Progenitor cell of endocrine pancreas (in vitro differentiated cells): Measurements from ENCODE around the gene NEURL1. TPM values are rescaled to one million over a fixed set of nuclear protein-coding genes. Genes with fewer than 3 reads are reported as not detected.

Experiments
- DNase-seq: peaks from one replicate; pipeline ENCODE4 v3.0.0; 2021; ENCODE audit warnings: low spot score; ENCODE audit not compliant: unreplicated experiment
- H3K27ac Mint-ChIP-seq: 2 replicates; pipeline ENCODE4 v1.8.0; 2021; ENCODE audit warnings: mild to moderate bottlenecking, moderate library complexity, mixed read lengths
- H3K27me3 Mint-ChIP-seq: 2 replicates; pipeline ENCODE4 v1.8.0; 2021; ENCODE audit warnings: mixed read lengths
- H3K36me3 Mint-ChIP-seq: 2 replicates; pipeline ENCODE4 v1.8.0; 2022; ENCODE audit warnings: mixed read lengths; ENCODE audit not compliant: insufficient read depth
- H3K4me1 Mint-ChIP-seq: 2 replicates; pipeline ENCODE4 v1.8.0; 2021; ENCODE audit warnings: low read depth, mixed read lengths
- H3K4me3 Mint-ChIP-seq: 2 replicates; pipeline ENCODE4 v1.8.0; 2021; ENCODE audit warnings: low read depth, mild to moderate bottlenecking, moderate library complexity, mixed read lengths
- H3K9me3 Mint-ChIP-seq: 2 replicates; pipeline ENCODE4 v1.8.0; 2021; ENCODE audit warnings: low read depth, mixed read lengths
- total RNA-seq: library from RNA; stranded (reverse); gene quantifications from 2 replicates; pipeline ENCODE4 v1.2.1, GENCODE V29; 2021
- TF ChIP-seq, protein P1 (sequence below): fragments of 200-600 bp; sonication (generic); IDR thresholded peaks from one replicate; pipeline ENCODE4 v1.5.0; 2021; ENCODE audit warnings: antibody characterized with exemption, mild to moderate bottlenecking; ENCODE audit not compliant: unreplicated experiment

The NEURL1 gene
- total RNA-seq, 1 donor from 2014 or later, result 21.5 TPM

GRCh38 chr10:103535595-103535994 is 42.1 kb downstream of the NEURL1 start:
- DNase-seq, result no peak
- no peak overlapping the region for H3K4me3 Mint-ChIP-seq
- no peaks in the 10 kb centered on the region for H3K4me1 Mint-ChIP-seq
- H3K36me3 Mint-ChIP-seq, result peaks cover 3% of the 10 kb centered on the region
- H3K27me3 Mint-ChIP-seq, result peaks cover 4% of the 10 kb centered on the region
- no peak overlapping the region for H3K27ac Mint-ChIP-seq
- H3K9me3 Mint-ChIP-seq, result peaks cover 9% of the 10 kb centered on the region
- TF ChIP-seq, protein P1, sequence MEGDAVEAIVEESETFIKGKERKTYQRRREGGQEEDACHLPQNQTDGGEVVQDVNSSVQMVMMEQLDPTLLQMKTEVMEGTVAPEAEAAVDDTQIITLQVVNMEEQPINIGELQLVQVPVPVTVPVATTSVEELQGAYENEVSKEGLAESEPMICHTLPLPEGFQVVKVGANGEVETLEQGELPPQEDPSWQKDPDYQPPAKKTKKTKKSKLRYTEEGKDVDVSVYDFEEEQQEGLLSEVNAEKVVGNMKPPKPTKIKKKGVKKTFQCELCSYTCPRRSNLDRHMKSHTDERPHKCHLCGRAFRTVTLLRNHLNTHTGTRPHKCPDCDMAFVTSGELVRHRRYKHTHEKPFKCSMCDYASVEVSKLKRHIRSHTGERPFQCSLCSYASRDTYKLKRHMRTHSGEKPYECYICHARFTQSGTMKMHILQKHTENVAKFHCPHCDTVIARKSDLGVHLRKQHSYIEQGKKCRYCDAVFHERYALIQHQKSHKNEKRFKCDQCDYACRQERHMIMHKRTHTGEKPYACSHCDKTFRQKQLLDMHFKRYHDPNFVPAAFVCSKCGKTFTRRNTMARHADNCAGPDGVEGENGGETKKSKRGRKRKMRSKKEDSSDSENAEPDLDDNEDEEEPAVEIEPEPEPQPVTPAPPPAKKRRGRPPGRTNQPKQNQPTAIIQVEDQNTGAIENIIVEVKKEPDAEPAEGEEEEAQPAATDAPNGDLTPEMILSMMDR, result no peak

DNA sequence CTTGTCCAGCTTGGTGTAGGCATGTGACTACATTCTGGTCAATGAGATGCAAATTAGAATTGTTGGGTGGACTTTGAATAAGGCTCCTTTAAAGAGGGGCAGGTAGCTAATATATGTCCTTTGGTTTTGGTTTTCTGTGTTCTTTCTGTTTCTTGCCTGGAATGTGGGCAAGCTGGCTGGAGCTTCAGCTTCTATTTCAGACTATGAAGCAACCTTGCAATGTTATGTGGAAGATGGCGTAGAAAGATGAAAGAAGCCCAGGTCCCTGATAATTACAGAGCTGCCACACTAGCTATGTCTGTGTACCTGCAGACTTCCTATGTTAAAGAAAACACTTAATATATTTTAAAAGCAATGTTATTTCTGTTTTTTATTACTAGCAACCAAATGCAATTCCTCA is 46.2 kb downstream of the NEURL1 start:
- H3K27ac Mint-ChIP-seq, result no peak overlapping the region
- H3K4me3 Mint-ChIP-seq, result no peak overlapping the region

DNA sequence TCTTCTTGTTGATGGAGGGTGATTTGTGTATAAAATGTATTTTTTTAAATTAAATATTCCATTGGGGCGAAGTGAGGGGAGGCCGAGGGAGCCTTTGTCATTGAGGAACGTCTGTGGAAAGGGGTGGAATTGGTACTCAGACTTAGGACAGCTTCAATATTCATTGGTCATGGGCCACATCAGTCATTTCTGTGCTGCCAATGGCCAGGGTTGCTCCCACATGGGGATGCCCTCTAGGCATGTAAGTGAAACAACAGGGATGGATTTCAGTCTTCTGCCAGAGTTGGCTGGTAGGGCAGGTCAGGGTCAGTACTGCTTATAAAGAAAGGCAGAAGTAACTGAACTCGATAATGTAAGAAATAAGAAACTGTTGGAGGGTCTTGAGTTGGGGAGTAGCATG is 47.2 kb downstream of the NEURL1 start:
- Mint-ChIP-seq H3K27me3 (peaks cover 18% of the 10 kb centered on the region), H3K36me3 (no peaks in the 10 kb centered on the region), H3K9me3 (no peaks in the 10 kb centered on the region), H3K27ac (no peak overlapping the region), H3K4me1 (peaks cover 6% of the 10 kb centered on the region), H3K4me3 (no peak overlapping the region)
- no peak for DNase-seq
- TF ChIP-seq, protein P1, result no peak

More for the DNA sequence above, 46.2 kb downstream of the NEURL1 start:
- peaks cover 18% of the 10 kb centered on the region for H3K27me3 Mint-ChIP-seq
- H3K9me3 Mint-ChIP-seq, result no peaks in the 10 kb centered on the region
- peaks cover 6% of the 10 kb centered on the region for H3K4me1 Mint-ChIP-seq
- TF ChIP-seq, protein P1, result no peak
- no peak for DNase-seq
- no peaks in the 10 kb centered on the region for H3K36me3 Mint-ChIP-seq

DNA sequence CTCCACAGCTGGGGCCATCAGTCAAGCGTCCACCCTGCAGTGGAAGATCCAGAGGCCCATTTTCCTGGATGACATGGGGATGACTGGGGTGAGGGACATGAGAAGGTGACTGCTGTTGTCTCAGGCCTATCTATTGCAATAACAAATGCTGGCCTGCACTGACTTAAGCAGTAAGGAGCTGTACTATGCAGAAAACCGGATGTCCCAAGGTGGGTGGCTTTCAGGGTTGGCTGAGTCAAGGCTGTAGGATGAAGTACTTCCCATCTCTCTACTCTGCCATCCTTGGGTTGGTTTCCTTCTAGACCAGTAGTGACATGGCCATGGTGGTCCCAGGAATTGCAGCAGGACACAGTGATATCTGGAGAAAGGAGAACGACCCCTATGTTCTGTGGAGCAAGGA is 48.1 kb downstream of the NEURL1 start:
- Mint-ChIP-seq H3K4me3 (no peak overlapping the region), H3K27me3 (peaks cover 18% of the 10 kb centered on the region)

GRCh38 chr10:103542764-103543616 is 49.5 kb downstream of the NEURL1 start:
- Mint-ChIP-seq H3K9me3 (no peaks in the 10 kb centered on the region), H3K27me3 (peaks cover 18% of the 10 kb centered on the region), H3K27ac (no peak overlapping the region), H3K4me1 (peaks cover 15% of the 10 kb centered on the region), H3K4me3 (no peak overlapping the region), H3K36me3 (no peaks in the 10 kb centered on the region)
- no peak for DNase-seq
- TF ChIP-seq, protein P1, result peak; percentile 37

More for the DNA sequence above, 48.1 kb downstream of the NEURL1 start:
- peaks cover 6% of the 10 kb centered on the region for H3K4me1 Mint-ChIP-seq
- no peaks in the 10 kb centered on the region for H3K9me3 Mint-ChIP-seq
- DNase-seq, result no peak
- H3K27ac Mint-ChIP-seq, result no peak overlapping the region
- TF ChIP-seq, protein P1, result no peak
- H3K36me3 Mint-ChIP-seq, result no peaks in the 10 kb centered on the region
